Muscle layer of duodenum (tissue), 2 donors: ENCODE measurements around the gene EVI5.

Experiments
- H3K27ac ChIP-seq: one replicate; pipeline ENCODE4 v1.7.0; 2013; ENCODE audit warnings: mild to moderate bottlenecking, low read length
- H3K27me3 ChIP-seq: one replicate; pipeline ENCODE4 v1.7.0; 2013; ENCODE audit warnings: low read depth, mild to moderate bottlenecking, control low read depth, low read length
- H3K36me3 ChIP-seq, 2 donors: one replicate each; pipeline ENCODE4 v1.7.0; 2013; ENCODE audit warnings: low read length in 2 of 2, control low read depth in 1 of 2, mild to moderate bottlenecking in 1 of 2; ENCODE audit not compliant: insufficient read depth in 2 of 2, control insufficient read depth in 1 of 2
- H3K4me1 ChIP-seq, 2 donors: one replicate each; pipeline ENCODE4 v1.7.0; 2013; ENCODE audit warnings: low read length in 2 of 2, mild to moderate bottlenecking in 2 of 2, control low read depth in 1 of 2, moderate library complexity in 1 of 2; ENCODE audit not compliant: insufficient read depth in 2 of 2, control insufficient read depth in 1 of 2
- H3K4me3 ChIP-seq, 2 donors: one replicate each; pipeline ENCODE4 v1.7.0; 2013; ENCODE audit warnings: low read length in 2 of 2, low read depth in 1 of 2, mild to moderate bottlenecking in 1 of 2
- H3K9me3 ChIP-seq, 2 donors: one replicate each; pipeline ENCODE4 v1.7.0; 2013; ENCODE audit warnings: low read length in 2 of 2, control low read depth in 1 of 2, mild to moderate bottlenecking in 1 of 2; ENCODE audit not compliant: control insufficient read depth in 1 of 2
- donor health status: healthy.

EVI5 gene

DNA sequence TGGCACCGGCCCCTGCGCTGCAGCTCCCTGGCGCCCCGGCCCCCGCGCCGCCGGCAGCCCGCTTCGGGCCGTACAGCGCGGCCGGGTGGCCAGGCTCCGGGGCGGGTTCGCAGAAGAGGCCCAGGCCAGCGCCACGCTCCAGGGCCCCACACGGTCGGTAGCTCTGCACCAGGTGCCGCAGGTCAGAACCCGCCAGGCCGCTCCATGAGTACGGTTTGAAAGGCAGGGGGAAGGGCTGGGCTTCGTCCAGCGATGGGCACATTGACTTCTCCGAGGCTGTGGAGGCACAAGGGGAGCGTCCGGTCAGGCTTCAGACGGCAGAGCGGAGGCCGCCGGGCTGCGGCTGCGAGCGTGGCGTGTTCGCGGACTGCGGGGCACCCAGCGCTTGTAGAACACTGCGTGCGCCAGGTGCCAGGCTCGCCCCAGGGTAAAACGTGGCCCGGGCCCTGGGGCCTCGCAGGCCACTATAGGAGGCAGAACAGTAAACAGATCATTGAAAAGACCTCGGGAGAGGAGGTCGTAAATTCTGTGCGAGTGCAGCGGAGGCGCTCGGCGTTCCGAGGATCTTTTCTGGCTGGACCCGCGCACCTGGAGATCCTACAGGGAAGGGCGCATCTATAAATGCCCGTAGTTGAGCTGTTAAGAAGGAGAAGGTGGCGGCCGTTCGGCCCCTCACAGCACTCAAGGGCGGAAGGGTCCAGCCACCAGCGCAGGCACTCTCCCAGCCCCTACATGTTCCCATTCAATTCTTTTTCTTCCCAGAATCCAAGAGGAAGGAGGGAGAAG lies 303.9 kb downstream of the EVI5 start:
- Histone ChIP-seq H3K4me1 (peaks cover 6 to 59% of the 10 kb centered on the region in 2 donors), H3K4me3 (peak overlapping the region; percentile 7 to 73), H3K27me3 (peaks cover 45% of the 10 kb centered on the region)

GRCh38 chr1:92480200-92480812 lies 304.6 kb downstream of the EVI5 start:
- Histone ChIP-seq H3K27ac (no peak overlapping the region), H3K4me1 (peaks cover 6 to 52% of the 10 kb centered on the region in 2 donors), H3K27me3 (peaks cover 45% of the 10 kb centered on the region), H3K36me3 (no peaks in the 10 kb centered on the region), H3K4me3 (peak overlapping the region in 1 of 2 donors; percentile 73), H3K9me3 (no peaks in the 10 kb centered on the region)

More for the DNA sequence above, 303.9 kb downstream of the EVI5 start:
- Histone ChIP-seq H3K27ac (no peak overlapping the region), H3K36me3 (no peaks in the 10 kb centered on the region), H3K9me3 (no peaks in the 10 kb centered on the region)

DNA sequence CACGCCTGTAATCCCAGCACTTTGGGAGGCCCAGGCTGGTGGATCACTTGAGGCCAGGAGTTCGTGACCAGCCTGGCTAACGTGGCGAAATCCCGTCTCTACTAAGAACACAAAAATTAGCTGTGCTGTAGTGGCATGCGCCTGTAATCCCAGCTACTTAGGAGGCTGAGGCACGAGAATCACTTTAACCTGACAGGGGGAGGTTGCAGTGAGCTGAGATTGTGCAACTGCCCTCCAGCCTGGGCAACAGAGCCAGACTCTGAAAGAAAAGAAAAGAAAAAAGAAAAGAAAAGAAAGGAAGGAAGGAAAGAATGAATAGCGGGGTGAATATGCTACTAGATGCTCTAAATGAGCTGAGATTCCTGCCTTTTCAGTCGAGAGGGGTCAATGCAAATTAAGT lies 305.3 kb downstream of the EVI5 start:
- no peak overlapping the region for H3K4me3 ChIP-seq
- no peaks in the 10 kb centered on the region for H3K9me3 ChIP-seq
- H3K27me3 ChIP-seq: peaks cover 38% of the 10 kb centered on the region
- no peaks in the 10 kb centered on the region for H3K36me3 ChIP-seq
- H3K4me1 ChIP-seq: peaks cover 0 to 45% of the 10 kb centered on the region in 2 donors
- H3K27ac ChIP-seq: no peak overlapping the region

DNA sequence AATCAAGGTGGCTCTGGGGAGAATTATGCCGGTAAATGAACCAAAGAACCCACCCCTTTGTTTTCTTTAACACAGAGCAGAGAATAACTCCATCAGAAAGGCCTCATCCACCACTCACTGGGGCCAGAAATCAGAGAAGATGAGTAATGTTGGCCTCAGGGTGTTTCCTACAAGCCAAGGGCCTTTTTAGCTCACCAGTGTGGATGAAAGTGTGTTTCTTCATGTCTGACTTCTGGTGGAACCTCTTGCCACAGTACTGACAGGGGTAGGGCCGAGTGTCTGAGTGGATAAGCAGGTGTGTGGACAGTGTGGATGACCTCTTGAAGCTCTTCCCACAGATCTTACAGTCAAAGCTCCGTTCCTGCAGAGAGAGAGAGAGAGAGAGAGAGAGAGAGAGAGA lies 306.5 kb downstream of the EVI5 start:
- H3K27me3 ChIP-seq: peaks cover 26% of the 10 kb centered on the region
- H3K4me3 ChIP-seq: no peak overlapping the region
- H3K9me3 ChIP-seq: no peaks in the 10 kb centered on the region
- no peak overlapping the region for H3K27ac ChIP-seq
- H3K4me1 ChIP-seq: peaks cover 0 to 33% of the 10 kb centered on the region in 2 donors
- H3K36me3 ChIP-seq: no peaks in the 10 kb centered on the region

- peaks cover 4% of the 10 kb centered on the region for H3K27me3 ChIP-seq
- H3K36me3 ChIP-seq: no peaks in the 10 kb centered on the region
- H3K4me3 ChIP-seq: no peak overlapping the region
- no peak overlapping the region for H3K27ac ChIP-seq
- no peaks in the 10 kb centered on the region for H3K9me3 ChIP-seq
- peaks cover 0 to 10% of the 10 kb centered on the region in 2 donors for H3K4me1 ChIP-seq
Measured at GRCh38 chr1:92476071-92476631, 308.8 kb downstream of the EVI5 start.

DNA sequence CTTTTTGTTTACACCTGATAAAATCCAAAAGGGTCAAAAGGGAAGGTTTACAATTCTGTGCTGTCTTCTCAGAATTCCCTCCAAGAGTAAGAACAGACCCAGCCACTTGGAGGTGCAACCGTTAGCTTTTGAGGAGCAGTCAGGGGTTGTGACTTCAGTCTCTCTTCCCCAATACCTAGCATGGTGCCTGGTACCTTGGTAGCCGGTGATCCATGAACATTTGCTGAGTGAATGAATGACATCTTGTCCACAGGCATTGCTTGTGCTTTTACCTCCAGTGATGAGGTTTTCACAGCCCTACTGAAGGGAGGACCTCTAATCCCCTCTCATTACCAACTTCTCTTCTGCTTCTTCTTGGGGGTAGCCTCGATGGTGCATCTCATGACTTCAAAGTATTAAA lies 309.9 kb downstream of the EVI5 start:
- H3K36me3 ChIP-seq: no peaks in the 10 kb centered on the region
- H3K27ac ChIP-seq: no peak overlapping the region
- H3K9me3 ChIP-seq: no peaks in the 10 kb centered on the region
- no peaks in the 10 kb centered on the region for H3K4me1 ChIP-seq
- no peaks in the 10 kb centered on the region for H3K27me3 ChIP-seq
- H3K4me3 ChIP-seq: no peak overlapping the region

DNA sequence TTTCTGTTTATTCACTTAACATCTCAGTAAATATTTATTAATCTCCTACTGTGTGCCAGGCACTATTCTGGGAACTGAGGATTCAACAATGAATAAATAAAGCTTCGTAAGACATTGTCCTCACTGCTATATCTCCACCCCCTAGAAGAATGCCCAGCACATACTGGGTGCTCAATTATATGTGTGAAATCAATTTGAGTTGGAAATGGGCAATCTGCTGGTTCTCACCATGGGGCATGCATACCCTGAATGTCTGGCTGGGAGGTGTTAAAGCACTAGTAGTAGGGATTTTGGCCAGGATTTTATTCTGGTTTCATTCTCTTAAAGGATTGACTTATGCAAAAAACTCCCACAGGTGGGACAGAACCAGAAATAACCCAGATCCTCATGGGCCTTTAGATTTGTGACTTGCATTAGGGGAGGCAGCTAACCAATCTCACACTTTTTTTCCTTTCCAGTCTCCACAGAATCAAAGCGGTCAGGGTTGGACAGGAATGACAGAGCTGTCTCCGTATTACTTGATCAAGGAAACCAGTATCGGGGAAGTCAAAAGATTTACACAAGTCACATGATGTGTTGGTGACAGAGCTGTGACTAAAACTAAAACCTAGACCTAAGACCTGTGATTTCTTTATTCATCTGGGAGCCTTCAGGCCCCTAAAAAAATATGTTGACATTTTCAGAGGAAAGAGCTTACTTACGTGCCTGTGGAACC lies 311.0 kb downstream of the EVI5 start:
- Histone ChIP-seq H3K36me3 (no peaks in the 10 kb centered on the region), H3K27me3 (no peaks in the 10 kb centered on the region), H3K27ac (no peak overlapping the region), H3K4me3 (no peak overlapping the region), H3K9me3 (no peaks in the 10 kb centered on the region), H3K4me1 (no peaks in the 10 kb centered on the region)

DNA sequence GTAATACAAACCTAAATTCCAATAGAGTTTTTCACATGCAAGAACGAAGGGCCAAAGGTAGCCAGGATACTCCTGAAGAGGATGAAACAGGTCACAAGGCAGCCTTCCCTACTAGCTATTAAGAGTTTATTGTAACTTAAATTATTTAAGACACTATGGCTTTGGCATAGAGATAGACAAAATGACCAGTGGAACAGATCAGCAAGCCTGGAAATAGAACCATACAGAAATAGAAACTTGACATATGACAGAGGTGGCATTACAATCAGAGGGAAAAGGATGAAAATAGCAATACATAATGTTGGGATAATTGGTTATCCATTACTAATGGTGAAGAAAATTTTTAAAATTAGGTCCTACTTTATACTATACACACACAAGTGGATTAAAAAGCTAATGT lies 314.7 kb downstream of the EVI5 start:
- Histone ChIP-seq H3K36me3 (no peaks in the 10 kb centered on the region), H3K27ac (no peak overlapping the region), H3K4me1 (no peaks in the 10 kb centered on the region), H3K27me3 (no peaks in the 10 kb centered on the region), H3K9me3 (no peaks in the 10 kb centered on the region), H3K4me3 (no peak overlapping the region)

DNA sequence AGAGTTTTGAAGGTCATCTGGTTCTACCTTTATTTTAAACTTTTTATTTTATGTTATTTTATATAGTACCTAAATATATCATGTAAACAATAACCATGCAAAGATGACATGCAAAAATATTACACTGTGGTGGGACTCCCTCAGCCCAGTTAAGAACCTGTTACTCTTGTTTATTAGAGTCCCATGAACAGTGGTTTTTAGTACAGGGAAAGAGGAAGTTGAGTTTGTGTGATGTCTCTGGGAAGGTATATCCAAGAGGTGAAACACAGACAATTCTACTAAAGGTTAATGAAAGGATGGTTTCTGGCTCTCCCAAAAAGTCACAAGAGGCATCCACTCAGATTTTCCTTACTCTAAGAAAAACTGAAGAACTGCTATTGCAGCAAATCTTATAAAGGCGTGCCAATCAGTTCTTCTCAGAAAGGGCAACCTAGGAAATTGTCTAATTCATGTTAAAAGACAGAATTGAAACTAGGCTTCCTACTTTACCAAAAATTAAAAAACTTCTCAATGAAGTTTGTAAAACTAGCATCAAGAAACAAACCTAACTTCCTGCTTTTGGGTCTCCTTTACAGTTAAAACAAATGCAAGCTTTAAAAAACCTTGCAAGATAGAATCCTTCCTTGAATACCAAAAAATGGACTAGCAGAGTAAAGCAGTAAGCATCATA lies 318.1 kb downstream of the EVI5 start:
- H3K27me3 ChIP-seq: no peaks in the 10 kb centered on the region
- H3K4me3 ChIP-seq: no peak overlapping the region
- H3K27ac ChIP-seq: no peak overlapping the region
- H3K9me3 ChIP-seq: no peaks in the 10 kb centered on the region
- H3K36me3 ChIP-seq: no peaks in the 10 kb centered on the region
- no peaks in the 10 kb centered on the region for H3K4me1 ChIP-seq

GRCh38 chr1:92465256-92465647 lies 319.7 kb downstream of the EVI5 start:
- Histone ChIP-seq H3K4me1 (no peaks in the 10 kb centered on the region), H3K27me3 (no peaks in the 10 kb centered on the region), H3K27ac (no peak overlapping the region), H3K4me3 (no peak overlapping the region), H3K36me3 (no peaks in the 10 kb centered on the region), H3K9me3 (no peaks in the 10 kb centered on the region)
